Suprapubic skin (tissue), 4 donors: ENCODE results near the gene TGFBR3. TPM values are rescaled to one million over a fixed set of nuclear protein-coding genes. Genes with fewer than 3 reads are reported as not detected.
A peak's percentile ranks its signal among the peaks of the same experiment; 100 is the strongest.

Source experiments
- DNase-seq, 2 donors: peaks; one replicate each; pipeline ENCODE4 v3.0.0-alpha.2; 2019; ENCODE audit warnings: low spot score in 2 of 2
- H3K27ac ChIP-seq: fragments of 200-600 bp; sonication (generic); one replicate; pipeline ENCODE4 v1.5.1; 2019
- H3K27me3 ChIP-seq: fragments of 200-600 bp; sonication (generic); one replicate; pipeline ENCODE4 v1.5.1; 2019
- H3K36me3 ChIP-seq: fragments of 200-600 bp; sonication (generic); one replicate; pipeline ENCODE4 v1.5.1; 2019
- H3K4me1 ChIP-seq: fragments of 200-600 bp; sonication (generic); one replicate; pipeline ENCODE4 v1.5.1; 2019
- H3K4me3 ChIP-seq: fragments of 200-600 bp; sonication (generic); one replicate; pipeline ENCODE4 v1.5.1; 2019; ENCODE audit warnings: mild to moderate bottlenecking
- H3K9me3 ChIP-seq: fragments of 200-600 bp; sonication (generic); one replicate; pipeline ENCODE4 v1.5.1; 2019
- EP300 ChIP-seq: sonication (generic); formaldehyde crosslinking; IDR thresholded peaks from one replicate; pipeline ENCODE4 v1.6.1; 2017; ENCODE audit warnings: antibody characterized with exemption
- POLR2A ChIP-seq, 2 donors: fragments of 450-650 bp; IDR thresholded peaks; one replicate each; pipeline ENCODE4 v1.6.1; 2017; ENCODE audit warnings: antibody characterized with exemption in 2 of 2, mild to moderate bottlenecking in 2 of 2, moderate library complexity in 2 of 2
- POLR2AphosphoS5 ChIP-seq, 3 donors: sonication (generic); formaldehyde crosslinking; IDR thresholded peaks; one replicate each; pipeline ENCODE4 v1.6.1; 2017; ENCODE audit warnings: antibody characterized with exemption in 3 of 3
- WGBS: methylation state at CpG from one replicate; pipeline ENCODE4 v1.1.5; 2018; 5-methylcytosine and 5-hydroxymethylcytosine counted together
- total RNA-seq, 4 donors: library from RNA; depleted of rRNA; stranded (reverse); fragments of >200 nt; gene quantifications; one replicate each; pipeline ENCODE4 v1.1.0, GENCODE V29; 2016
- TF ChIP-seq, protein P1 (sequence below), 2 donors: fragments of 200-600 bp in 1 of 2; fragments of 450-650 bp in 1 of 2; sonication (generic) in 1 of 2; IDR thresholded peaks; one replicate each; pipeline ENCODE4 v1.5.1; 2016 to 2019; ENCODE audit warnings: antibody characterized with exemption in 2 of 2, mild to moderate bottlenecking in 1 of 2, moderate library complexity in 1 of 2

The TGFBR3 gene
- total RNA-seq, 4 donors from 2014 or later, result 91.3 to 131 (median 114) TPM

DNA sequence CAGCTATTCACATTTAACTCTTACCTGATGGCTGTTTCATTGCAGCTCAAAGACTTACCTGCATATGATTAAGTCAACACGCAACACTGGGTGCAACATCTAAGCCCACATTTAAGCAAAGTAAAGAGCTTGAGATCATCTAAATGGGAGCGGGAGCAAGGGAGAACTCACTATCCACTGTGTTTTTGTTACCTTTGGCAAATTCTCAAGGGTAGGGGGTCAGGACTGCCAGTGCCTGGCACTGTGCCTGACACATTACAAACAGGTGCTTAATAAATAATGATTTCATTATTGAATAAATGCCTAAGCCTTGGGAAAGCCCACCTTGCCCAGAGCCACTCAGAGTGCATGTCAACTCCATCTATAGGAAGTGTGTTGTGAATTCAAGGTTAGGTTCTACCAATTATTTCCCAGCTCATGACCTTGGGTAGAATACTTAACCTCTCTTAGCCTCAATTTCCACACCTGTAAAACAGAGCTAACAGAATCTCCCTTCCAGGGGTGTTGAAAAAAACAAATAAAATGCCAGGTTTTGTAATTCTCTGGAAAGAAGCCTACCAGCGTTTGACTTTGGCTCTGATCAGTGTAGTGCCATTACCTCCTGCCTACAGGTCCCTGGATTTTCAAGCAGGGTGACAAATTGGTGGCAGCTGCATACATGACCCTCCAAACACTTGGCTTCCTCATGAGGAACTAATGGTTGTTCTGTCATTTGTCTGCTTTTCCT lies 109.7 kb downstream of the TGFBR3 start:
- Histone ChIP-seq H3K4me3 (no peak overlapping the region), H3K9me3 (no peaks in the 10 kb centered on the region), H3K27ac (peak overlapping the region; percentile 26), H3K36me3 (no peaks in the 10 kb centered on the region), H3K4me1 (peaks cover 51% of the 10 kb centered on the region), H3K27me3 (no peaks in the 10 kb centered on the region)
- no peak for DNase-seq
- WGBS, result 82% methylated on average over 3 of the region's 3 CpGs
- TF ChIP-seq EP300 (no peak), POLR2A (IDR thresholded peaks at IDR 0.05) (no peak), POLR2AphosphoS5 (IDR thresholded peaks at IDR 0.05) (no peak)
- TF ChIP-seq, protein P1, sequence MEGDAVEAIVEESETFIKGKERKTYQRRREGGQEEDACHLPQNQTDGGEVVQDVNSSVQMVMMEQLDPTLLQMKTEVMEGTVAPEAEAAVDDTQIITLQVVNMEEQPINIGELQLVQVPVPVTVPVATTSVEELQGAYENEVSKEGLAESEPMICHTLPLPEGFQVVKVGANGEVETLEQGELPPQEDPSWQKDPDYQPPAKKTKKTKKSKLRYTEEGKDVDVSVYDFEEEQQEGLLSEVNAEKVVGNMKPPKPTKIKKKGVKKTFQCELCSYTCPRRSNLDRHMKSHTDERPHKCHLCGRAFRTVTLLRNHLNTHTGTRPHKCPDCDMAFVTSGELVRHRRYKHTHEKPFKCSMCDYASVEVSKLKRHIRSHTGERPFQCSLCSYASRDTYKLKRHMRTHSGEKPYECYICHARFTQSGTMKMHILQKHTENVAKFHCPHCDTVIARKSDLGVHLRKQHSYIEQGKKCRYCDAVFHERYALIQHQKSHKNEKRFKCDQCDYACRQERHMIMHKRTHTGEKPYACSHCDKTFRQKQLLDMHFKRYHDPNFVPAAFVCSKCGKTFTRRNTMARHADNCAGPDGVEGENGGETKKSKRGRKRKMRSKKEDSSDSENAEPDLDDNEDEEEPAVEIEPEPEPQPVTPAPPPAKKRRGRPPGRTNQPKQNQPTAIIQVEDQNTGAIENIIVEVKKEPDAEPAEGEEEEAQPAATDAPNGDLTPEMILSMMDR (IDR thresholded peaks at IDR 0.05), result no peak

- Histone ChIP-seq H3K9me3 (no peaks in the 10 kb centered on the region), H3K4me3 (no peak overlapping the region), H3K27me3 (no peaks in the 10 kb centered on the region), H3K4me1 (peaks cover 46% of the 10 kb centered on the region), H3K27ac (no peak overlapping the region), H3K36me3 (no peaks in the 10 kb centered on the region)
- WGBS, result 94% methylated on average over 6 of the region's 6 CpGs
- TF ChIP-seq EP300 (no peak), POLR2AphosphoS5 (IDR thresholded peaks at IDR 0.05) (no peak), POLR2A (IDR thresholded peaks at IDR 0.05) (no peak)
- TF ChIP-seq, protein P1 (IDR thresholded peaks at IDR 0.05), result no peak
- DNase-seq, result no peak
Observed at GRCh38 chr1:91775227-91775626, 110.7 kb downstream of the TGFBR3 start.

- no peaks in the 10 kb centered on the region for H3K27me3 ChIP-seq
- WGBS, result 93% methylated on average over 7 of the region's 7 CpGs
- H3K36me3 ChIP-seq, result no peaks in the 10 kb centered on the region
- TF ChIP-seq POLR2AphosphoS5 (IDR thresholded peaks at IDR 0.05), result no peak
- no peak for TF ChIP-seq POLR2A (IDR thresholded peaks at IDR 0.05)
- TF ChIP-seq EP300, result no peak
- TF ChIP-seq, protein P1 (IDR thresholded peaks at IDR 0.05), result no peak
- H3K9me3 ChIP-seq, result no peaks in the 10 kb centered on the region
- no peak for DNase-seq
- no peak overlapping the region for H3K4me3 ChIP-seq
- no peak overlapping the region for H3K27ac ChIP-seq
- peaks cover 40% of the 10 kb centered on the region for H3K4me1 ChIP-seq
Observed at GRCh38 chr1:91774520-91775203, 111.3 kb downstream of the TGFBR3 start.

- no peaks in the 10 kb centered on the region for H3K27me3 ChIP-seq
- H3K36me3 ChIP-seq, result no peaks in the 10 kb centered on the region
- whole genome bisulfite sequencing, result 84% methylated on average over 2 of the region's 2 CpGs
- no peak overlapping the region for H3K4me3 ChIP-seq
- H3K4me1 ChIP-seq, result peaks cover 14% of the 10 kb centered on the region
- DNase-seq, result no peak
- TF ChIP-seq EP300, result no peak
- H3K27ac ChIP-seq, result no peak overlapping the region
- no peaks in the 10 kb centered on the region for H3K9me3 ChIP-seq
Observed at GRCh38 chr1:91771717-91772116, 114.2 kb downstream of the TGFBR3 start.

DNA sequence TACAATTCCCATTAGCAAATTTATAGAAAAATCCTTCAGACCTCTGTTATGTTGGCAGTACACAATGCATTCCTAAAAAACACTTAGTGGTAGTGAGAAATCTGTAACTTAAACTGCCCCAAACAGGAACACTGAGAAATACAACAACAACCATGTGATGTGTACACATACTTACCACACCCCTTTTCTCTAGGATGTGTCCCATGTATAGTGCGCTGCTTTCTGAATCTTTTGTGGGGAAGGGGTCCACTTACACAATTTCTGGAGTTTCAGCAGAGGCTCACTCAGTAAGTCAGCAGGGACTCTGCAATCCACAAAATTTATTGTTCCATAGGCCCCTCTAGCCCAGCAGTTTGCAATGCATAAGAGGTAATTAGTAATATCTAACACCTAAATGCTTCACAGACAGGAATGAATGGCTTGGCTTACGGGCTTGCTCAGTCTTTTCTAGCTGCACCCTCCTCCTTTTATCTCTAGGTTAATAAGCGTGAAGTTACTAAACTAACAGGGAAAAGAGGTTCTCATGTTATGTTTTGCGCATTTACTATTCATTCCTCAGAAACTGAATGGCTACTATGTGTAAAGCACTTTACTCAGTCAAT lies 115.2 kb downstream of the TGFBR3 start:
- Histone ChIP-seq H3K4me1 (peaks cover 5% of the 10 kb centered on the region), H3K9me3 (no peaks in the 10 kb centered on the region), H3K27ac (no peak overlapping the region), H3K4me3 (no peak overlapping the region), H3K27me3 (no peaks in the 10 kb centered on the region), H3K36me3 (no peaks in the 10 kb centered on the region)
- 94% methylated on average over 4 of the region's 4 CpGs for WGBS
- no peak for DNase-seq
- no peak for TF ChIP-seq POLR2A (IDR thresholded peaks at IDR 0.05)
- no peak for TF ChIP-seq EP300
- TF ChIP-seq, protein P1 (IDR thresholded peaks at IDR 0.05), result no peak
- no peak for TF ChIP-seq POLR2AphosphoS5 (IDR thresholded peaks at IDR 0.05)
